Mammary epithelial cell (primary cell): ENCODE measurements around the gene DBH.

Experiments used
- CTCF ChIP-seq, 2 donors: IDR thresholded peaks in 1 of 2; conservative IDR thresholded peaks in 1 of 2; 2 replicates each; pipeline ENCODE4 v1.5.1; 2011 to 2012; ENCODE audit warnings: inconsistent platforms in 2 of 2, low read length in 2 of 2, mild to moderate bottlenecking in 2 of 2, control low read depth in 1 of 2, low read depth in 1 of 2; ENCODE audit not compliant: insufficient read depth in 1 of 2; ENCODE audit errors: extremely low read depth in 1 of 2
- EZH2 ChIP-seq: IDR thresholded peaks from 2 replicates; pipeline ENCODE4 v1.6.1; 2012; ENCODE audit warnings: low read length, inconsistent platforms, borderline replicate concordance

GRCh38 chr9:133636902-133637301 lies 739 bp downstream of the DBH start:
- TF ChIP-seq CTCF (conservative IDR thresholded peaks at IDR 0.05 in 1 of 2, IDR thresholded peaks at IDR 0.05 in 1 of 2; ENCODE audit: extremely low read depth in 1 of 2, insufficient read depth in 1 of 2, low read depth in 1 of 2, low read length in 2 of 2) (no peak), EZH2 (no peak)
